ENCODE measurements around the gene ZNF574.

The ZNF574 gene

DNA sequence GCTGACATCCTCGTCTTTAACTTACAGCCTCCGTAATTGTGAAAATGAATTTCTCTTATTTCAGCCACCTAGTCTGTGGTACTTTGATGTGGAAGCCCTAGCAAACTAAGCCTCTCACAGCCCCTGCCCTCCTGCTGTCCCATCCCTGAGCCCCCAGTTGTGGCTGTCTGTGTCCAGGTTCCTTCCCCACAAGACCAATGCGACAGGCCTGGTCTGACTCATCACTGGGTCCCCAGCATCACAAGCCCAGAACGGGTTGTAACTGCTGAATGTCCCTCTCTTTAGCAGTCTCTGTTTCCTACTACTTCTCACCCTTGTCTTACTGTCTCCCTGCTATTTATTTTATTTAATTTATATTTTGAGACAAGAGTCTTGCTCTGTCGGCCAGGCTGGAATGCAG lies 50.6 kb downstream of the ZNF574 start:
- no peak for DNase-seq (ENCODE audit: low read depth in 2 of 2)

DNA sequence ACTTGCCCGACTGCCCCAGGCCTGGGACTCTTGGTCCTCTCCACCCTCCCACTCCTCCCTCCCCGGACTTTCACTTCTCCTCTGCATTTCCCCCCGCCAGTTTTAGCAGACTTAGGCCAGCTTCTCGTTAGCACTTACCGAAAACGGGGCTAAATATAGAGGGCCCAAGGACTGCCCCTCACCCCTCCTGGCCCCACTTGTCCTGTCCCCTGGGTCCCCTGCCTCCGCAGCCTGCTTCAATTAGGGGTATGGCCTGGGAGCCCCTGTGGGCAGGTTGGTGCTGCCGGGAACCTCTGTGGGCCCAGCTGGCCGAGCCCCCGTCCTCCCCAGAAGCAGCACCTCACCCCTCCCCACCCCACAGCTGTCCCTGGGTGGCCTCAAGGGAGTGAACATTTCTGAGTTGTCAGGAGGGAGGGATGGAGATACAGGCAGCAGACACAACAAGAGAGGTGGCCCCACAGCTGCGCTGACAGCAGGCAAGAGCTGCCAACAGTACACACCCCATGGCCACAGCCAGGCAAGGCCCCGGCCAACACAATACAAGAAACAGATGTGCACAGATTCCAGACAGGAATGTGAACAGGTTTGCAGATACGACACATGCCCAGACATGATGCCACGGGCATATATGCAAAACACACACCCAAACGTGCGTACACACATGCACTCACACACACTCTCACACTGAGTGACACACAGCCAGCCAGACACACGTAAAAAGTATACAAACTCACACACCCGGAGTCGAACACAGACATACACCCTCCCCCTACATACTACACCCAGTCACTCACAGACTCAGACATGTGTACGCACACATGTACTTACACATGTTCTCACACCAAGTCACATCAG lies 53.7 kb downstream of the ZNF574 start:
- DNase-seq (ENCODE audit: low read depth in 2 of 2) = peak; percentile 37 to 40

DNA sequence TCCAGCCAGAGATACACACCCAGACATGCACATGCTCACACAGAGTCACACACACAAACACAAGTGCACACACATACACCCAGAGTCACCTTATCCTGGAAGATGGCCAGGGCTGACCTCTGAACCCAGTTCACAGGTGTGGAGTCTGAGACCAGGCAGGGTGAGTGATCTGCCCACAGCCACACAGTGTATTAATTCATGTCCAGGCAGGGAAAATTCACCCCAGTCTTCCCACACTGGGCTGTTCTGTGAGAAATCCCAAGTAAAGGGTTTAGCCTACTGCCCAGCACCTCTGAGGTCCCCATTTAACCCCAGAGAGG lies 54.2 kb downstream of the ZNF574 start:
- DNase-seq (ENCODE audit: low read depth in 2 of 2) = no peak

Data from fibroblast of skin of left quadriceps (primary cell).